ENCODE results near the gene CD53.

CD53 gene

GRCh38 chr1:110903853-110904500 lies 31.0 kb downstream of the CD53 start:
- Histone ChIP-seq H3K4me1 (ENCODE audit: control insufficient read depth, insufficient read depth, low read depth, low read length) (no peaks in the 10 kb centered on the region), H2BK15ac (ENCODE audit: low read depth, poor library complexity, severe bottlenecking) (no peak overlapping the region), H2AFZ (ENCODE audit: low read depth, low read length) (no peak overlapping the region), H3K36me3 (ENCODE audit: control insufficient read depth in 1 of 2, insufficient read depth in 2 of 2, low read depth in 1 of 2, low read length in 2 of 2) (no peaks in the 10 kb centered on the region), H3K18ac (ENCODE audit: low read depth in 1 of 2, low read length in 2 of 2) (no peak overlapping the region), H3K4me3 (ENCODE audit: insufficient read depth in 1 of 2, low read depth in 1 of 2, low read length in 2 of 2) (no peak overlapping the region), H3K9me3 (ENCODE audit: control insufficient read depth, low read length) (no peaks in the 10 kb centered on the region), H2AK5ac (ENCODE audit: low read length, severe bottlenecking) (no peak overlapping the region), H3K14ac (ENCODE audit: low read length in 2 of 2) (no peak overlapping the region), H4K91ac (ENCODE audit: low read length) (no peak overlapping the region), H3K27ac (ENCODE audit: low read length, poor library complexity, severe bottlenecking) (no peak overlapping the region), H3K23ac (ENCODE audit: low read length in 2 of 2) (no peak overlapping the region), H3K4me2 (ENCODE audit: low read length, poor library complexity, severe bottlenecking) (no peak overlapping the region), H2BK120ac (ENCODE audit: low read depth, low read length) (no peak overlapping the region), H3K79me1 (replicated peaks; ENCODE audit: low read length, poor library complexity, severe bottlenecking) (no peaks in the 10 kb centered on the region), H3K4ac (ENCODE audit: low read depth in 1 of 2, low read length in 2 of 2) (no peak overlapping the region), H3K27me3 (ENCODE audit: control insufficient read depth in 1 of 2, insufficient read depth in 1 of 2, low read length in 2 of 2) (no peaks in the 10 kb centered on the region), H4K8ac (ENCODE audit: low read length) (no peak overlapping the region), H3K9ac (ENCODE audit: low read length) (no peak overlapping the region), H2BK5ac (ENCODE audit: low read depth, low read length, poor library complexity, severe bottlenecking) (no peak overlapping the region), H2BK12ac (ENCODE audit: low read length in 2 of 2) (no peak overlapping the region)
- no peak for DNase-seq
- 54% methylated on average over 3 of the region's 3 CpGs for WGBS

- Histone ChIP-seq H2BK120ac (ENCODE audit: low read depth, low read length) (no peak overlapping the region), H3K14ac (ENCODE audit: low read length in 2 of 2) (no peak overlapping the region), H3K4me3 (ENCODE audit: insufficient read depth in 1 of 2, low read depth in 1 of 2, low read length in 2 of 2) (no peak overlapping the region), H3K4ac (ENCODE audit: low read depth in 1 of 2, low read length in 2 of 2) (no peak overlapping the region), H3K36me3 (ENCODE audit: control insufficient read depth in 1 of 2, insufficient read depth in 2 of 2, low read depth in 1 of 2, low read length in 2 of 2) (no peaks in the 10 kb centered on the region), H3K23ac (ENCODE audit: low read length in 2 of 2) (no peak overlapping the region), H2BK15ac (ENCODE audit: low read depth, poor library complexity, severe bottlenecking) (no peak overlapping the region), H2BK12ac (ENCODE audit: low read length in 2 of 2) (no peak overlapping the region), H3K4me2 (ENCODE audit: low read length, poor library complexity, severe bottlenecking) (no peak overlapping the region), H2BK5ac (ENCODE audit: low read depth, low read length, poor library complexity, severe bottlenecking) (no peak overlapping the region), H3K79me1 (replicated peaks; ENCODE audit: low read length, poor library complexity, severe bottlenecking) (no peaks in the 10 kb centered on the region), H3K4me1 (ENCODE audit: control insufficient read depth, insufficient read depth, low read depth, low read length) (no peaks in the 10 kb centered on the region), H3K27ac (ENCODE audit: low read length, poor library complexity, severe bottlenecking) (no peak overlapping the region), H4K8ac (ENCODE audit: low read length) (no peak overlapping the region), H2AK5ac (ENCODE audit: low read length, severe bottlenecking) (no peak overlapping the region), H4K91ac (ENCODE audit: low read length) (no peak overlapping the region), H3K9me3 (ENCODE audit: control insufficient read depth, low read length) (peaks cover 7% of the 10 kb centered on the region), H2AFZ (ENCODE audit: low read depth, low read length) (no peak overlapping the region), H3K18ac (ENCODE audit: low read depth in 1 of 2, low read length in 2 of 2) (no peak overlapping the region), H3K27me3 (ENCODE audit: control insufficient read depth in 1 of 2, insufficient read depth in 1 of 2, low read length in 2 of 2) (no peaks in the 10 kb centered on the region), H3K9ac (ENCODE audit: low read length) (no peak overlapping the region)
- DNase-seq: no peak
Measured at GRCh38 chr1:110912784-110913183, 39.8 kb downstream of the CD53 start.

- Histone ChIP-seq H3K23ac (ENCODE audit: low read length in 2 of 2) (no peak overlapping the region), H3K4me1 (ENCODE audit: control insufficient read depth, insufficient read depth, low read depth, low read length) (no peaks in the 10 kb centered on the region), H3K14ac (ENCODE audit: low read length in 2 of 2) (no peak overlapping the region), H2BK120ac (ENCODE audit: low read depth, low read length) (no peak overlapping the region), H2AFZ (ENCODE audit: low read depth, low read length) (no peak overlapping the region), H2BK15ac (ENCODE audit: low read depth, poor library complexity, severe bottlenecking) (no peak overlapping the region), H3K9ac (ENCODE audit: low read length) (no peak overlapping the region), H3K4me3 (ENCODE audit: insufficient read depth in 1 of 2, low read depth in 1 of 2, low read length in 2 of 2) (no peak overlapping the region), H2AK5ac (ENCODE audit: low read length, severe bottlenecking) (no peak overlapping the region), H3K27me3 (ENCODE audit: control insufficient read depth in 1 of 2, insufficient read depth in 1 of 2, low read length in 2 of 2) (no peaks in the 10 kb centered on the region), H3K79me1 (replicated peaks; ENCODE audit: low read length, poor library complexity, severe bottlenecking) (no peaks in the 10 kb centered on the region), H3K4me2 (ENCODE audit: low read length, poor library complexity, severe bottlenecking) (no peak overlapping the region), H4K8ac (ENCODE audit: low read length) (no peak overlapping the region), H3K27ac (ENCODE audit: low read length, poor library complexity, severe bottlenecking) (no peak overlapping the region), H3K4ac (ENCODE audit: low read depth in 1 of 2, low read length in 2 of 2) (no peak overlapping the region), H2BK12ac (ENCODE audit: low read length in 2 of 2) (no peak overlapping the region), H2BK5ac (ENCODE audit: low read depth, low read length, poor library complexity, severe bottlenecking) (no peak overlapping the region), H3K18ac (ENCODE audit: low read depth in 1 of 2, low read length in 2 of 2) (no peak overlapping the region), H3K36me3 (ENCODE audit: control insufficient read depth in 1 of 2, insufficient read depth in 2 of 2, low read depth in 1 of 2, low read length in 2 of 2) (no peaks in the 10 kb centered on the region), H3K9me3 (ENCODE audit: control insufficient read depth, low read length) (peaks cover 7% of the 10 kb centered on the region), H4K91ac (ENCODE audit: low read length) (no peak overlapping the region)
- DNase-seq: no peak
- 100% methylated on average over 1 of the region's 3 CpGs for WGBS
Measured at GRCh38 chr1:110914676-110915075, 41.7 kb downstream of the CD53 start.

- no peaks in the 10 kb centered on the region for H3K4me1 ChIP-seq (ENCODE audit: control insufficient read depth, insufficient read depth, low read depth, low read length)
- 71% methylated on average over 1 of the region's 2 CpGs for WGBS
- no peak overlapping the region for H2AK5ac ChIP-seq (ENCODE audit: low read length, severe bottlenecking)
Measured at GRCh38 chr1:110915804-110916203, 42.9 kb downstream of the CD53 start.

More at GRCh38 chr1:110915804-110916203, 42.9 kb downstream of the CD53 start:
- Histone ChIP-seq H4K8ac (ENCODE audit: low read length) (no peak overlapping the region), H3K9ac (ENCODE audit: low read length) (no peak overlapping the region), H3K27ac (ENCODE audit: low read length, poor library complexity, severe bottlenecking) (no peak overlapping the region), H2BK120ac (ENCODE audit: low read depth, low read length) (no peak overlapping the region), H3K14ac (ENCODE audit: low read length in 2 of 2) (no peak overlapping the region), H2BK5ac (ENCODE audit: low read depth, low read length, poor library complexity, severe bottlenecking) (no peak overlapping the region), H2AFZ (ENCODE audit: low read depth, low read length) (no peak overlapping the region), H4K91ac (ENCODE audit: low read length) (no peak overlapping the region), H3K18ac (ENCODE audit: low read depth in 1 of 2, low read length in 2 of 2) (no peak overlapping the region), H3K79me1 (replicated peaks; ENCODE audit: low read length, poor library complexity, severe bottlenecking) (no peaks in the 10 kb centered on the region), H3K9me3 (ENCODE audit: control insufficient read depth, low read length) (peaks cover 7% of the 10 kb centered on the region), H2BK15ac (ENCODE audit: low read depth, poor library complexity, severe bottlenecking) (no peak overlapping the region), H2BK12ac (ENCODE audit: low read length in 2 of 2) (no peak overlapping the region), H3K4ac (ENCODE audit: low read depth in 1 of 2, low read length in 2 of 2) (no peak overlapping the region), H3K27me3 (ENCODE audit: control insufficient read depth in 1 of 2, insufficient read depth in 1 of 2, low read length in 2 of 2) (no peaks in the 10 kb centered on the region), H3K36me3 (ENCODE audit: control insufficient read depth in 1 of 2, insufficient read depth in 2 of 2, low read depth in 1 of 2, low read length in 2 of 2) (no peaks in the 10 kb centered on the region), H3K4me3 (ENCODE audit: insufficient read depth in 1 of 2, low read depth in 1 of 2, low read length in 2 of 2) (no peak overlapping the region), H3K23ac (ENCODE audit: low read length in 2 of 2) (no peak overlapping the region), H3K4me2 (ENCODE audit: low read length, poor library complexity, severe bottlenecking) (no peak overlapping the region)
- no peak for DNase-seq
